ENCODE data around the gene KIFC3.
"Not testable (repeated sequence)": the region's sequence is repeated elsewhere in the genome, so short reads cannot be mapped to it uniquely, and the experiment has no call there.

The KIFC3 gene

DNA sequence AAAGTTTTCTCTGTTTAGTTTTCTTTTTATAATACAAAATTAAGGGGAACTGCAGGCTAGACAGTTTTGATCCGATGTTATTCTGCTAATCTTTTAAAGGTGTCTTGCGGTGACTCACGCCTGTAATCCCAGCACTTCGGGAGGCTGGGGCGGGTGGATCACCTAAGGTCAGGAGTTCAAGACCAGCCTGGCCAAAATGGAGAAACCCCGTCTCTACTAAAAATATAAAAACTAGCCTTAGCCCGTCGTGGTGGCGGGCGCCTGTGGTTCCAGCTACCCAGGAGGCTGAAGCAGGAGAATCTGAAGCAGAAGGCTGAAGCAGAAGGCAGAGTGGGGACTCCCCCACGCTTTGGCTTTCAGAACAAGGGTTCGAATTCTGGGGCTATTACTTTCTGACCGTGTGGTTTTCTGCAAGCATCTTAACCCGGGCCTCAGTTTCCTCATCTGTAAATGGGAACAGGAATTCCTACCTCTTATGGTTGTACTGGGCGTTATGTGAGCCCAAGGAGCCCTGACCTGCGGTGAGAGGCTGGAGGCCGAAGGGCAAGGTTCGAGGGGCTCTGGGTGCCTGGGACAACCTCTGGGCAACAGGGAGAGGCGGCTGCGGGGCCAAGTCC, 67.9 kb downstream of the KIFC3 start:
- no peak for DNase-seq

DNA sequence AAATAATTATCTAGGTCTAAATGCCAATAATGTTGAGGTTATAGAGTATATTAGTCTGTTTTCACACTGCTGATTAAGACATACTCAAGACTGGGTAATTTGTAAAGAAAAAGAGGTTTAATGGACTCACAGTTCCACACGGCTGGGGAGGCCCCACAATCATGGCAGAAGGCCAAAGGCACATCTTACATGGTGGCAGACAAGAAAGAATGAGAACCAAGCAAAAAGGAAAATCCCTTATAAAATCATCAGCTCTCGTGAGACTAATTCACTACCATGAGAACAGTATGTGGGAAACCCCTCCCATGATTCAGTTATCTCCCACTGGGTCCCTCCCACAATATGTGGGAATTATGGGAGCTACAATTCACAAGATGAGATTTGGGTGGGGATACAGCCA, 69.6 kb downstream of the KIFC3 start:
- DNase-seq = no peak

DNA sequence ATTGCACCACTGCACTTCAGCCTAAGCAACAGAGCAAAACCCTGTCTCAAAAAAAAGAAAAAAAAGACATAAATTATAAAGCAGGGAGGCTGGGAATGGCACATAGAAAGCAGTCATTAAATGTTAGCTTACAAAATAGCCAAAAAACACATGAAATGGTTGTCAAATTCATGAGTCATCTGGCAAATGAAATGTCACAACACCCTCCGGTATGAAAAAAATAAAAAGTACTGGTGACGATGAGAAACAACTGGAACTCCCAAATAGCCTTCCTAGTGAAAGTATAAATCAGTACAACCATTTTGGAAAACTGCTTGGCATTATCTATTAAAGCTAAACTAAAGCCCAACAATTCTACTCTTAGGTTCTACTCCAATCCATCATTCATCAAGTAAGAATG, 70.3 kb downstream of the KIFC3 start:
- no peak for DNase-seq

DNA sequence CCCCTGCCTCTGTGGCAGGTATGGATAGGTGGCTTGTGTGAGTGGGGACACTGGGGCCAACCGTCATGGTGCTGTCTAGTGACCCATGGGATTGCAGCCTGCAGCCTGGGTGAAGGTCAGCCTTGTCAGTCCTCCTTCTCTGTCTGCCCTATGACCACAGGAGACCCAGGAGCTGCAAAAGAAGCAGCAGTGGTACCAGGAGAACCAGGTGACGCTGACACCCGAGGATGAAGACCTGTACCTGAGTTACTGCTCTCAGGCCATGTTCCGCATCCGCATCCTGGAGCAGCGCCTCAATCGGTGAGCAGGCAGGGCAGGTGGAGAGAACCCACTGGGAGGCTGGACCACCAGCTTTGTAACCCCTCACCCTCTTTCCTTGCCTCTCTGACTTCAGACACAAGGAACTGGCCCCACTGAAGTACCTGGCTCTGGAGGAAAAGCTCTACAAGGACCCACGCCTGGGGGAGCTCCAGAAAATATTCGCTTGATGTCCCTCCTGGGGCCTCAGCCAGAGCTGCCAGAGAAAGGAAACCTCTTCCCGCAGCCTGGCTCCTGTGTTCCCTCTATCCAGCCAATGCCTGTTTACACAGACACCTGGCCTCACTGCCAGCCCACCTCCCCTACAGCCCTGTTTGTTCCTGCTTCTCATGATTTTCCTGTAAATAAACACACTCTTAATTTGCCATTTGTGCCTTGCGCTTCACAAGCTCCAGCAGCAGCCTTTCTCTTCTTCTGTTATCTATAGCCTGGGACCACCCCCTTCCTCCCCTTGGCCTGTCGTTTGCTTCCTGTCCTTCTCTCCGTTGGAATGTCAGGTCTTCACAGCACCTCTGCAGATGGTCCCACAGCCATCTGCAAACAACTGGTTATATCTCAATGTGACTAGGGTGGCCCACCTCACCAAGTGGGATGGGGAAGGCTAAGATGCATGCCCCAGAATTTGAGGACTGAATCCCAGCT, 71.2 kb downstream of the KIFC3 start:
- no peak for DNase-seq

DNA sequence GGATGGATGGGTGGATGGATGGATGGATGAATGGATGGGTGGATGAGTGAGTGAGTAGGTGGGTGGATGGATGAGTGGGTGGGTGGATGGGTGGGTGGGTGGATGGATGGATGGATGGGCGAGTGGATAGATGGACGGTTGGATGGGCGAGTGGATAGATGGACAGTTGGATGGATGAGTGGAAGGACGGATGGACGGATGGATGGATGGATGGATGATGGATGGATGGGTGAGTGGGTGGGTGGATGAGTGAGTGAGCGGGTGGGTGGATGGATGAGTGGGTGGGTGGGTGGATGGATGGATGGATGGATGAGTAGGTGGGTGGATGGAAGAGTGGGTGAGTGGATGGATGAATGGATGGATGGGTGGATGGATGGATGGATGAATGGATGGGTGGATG, 72.4 kb downstream of the KIFC3 start:
- not testable (repeated sequence) for DNase-seq

DNA sequence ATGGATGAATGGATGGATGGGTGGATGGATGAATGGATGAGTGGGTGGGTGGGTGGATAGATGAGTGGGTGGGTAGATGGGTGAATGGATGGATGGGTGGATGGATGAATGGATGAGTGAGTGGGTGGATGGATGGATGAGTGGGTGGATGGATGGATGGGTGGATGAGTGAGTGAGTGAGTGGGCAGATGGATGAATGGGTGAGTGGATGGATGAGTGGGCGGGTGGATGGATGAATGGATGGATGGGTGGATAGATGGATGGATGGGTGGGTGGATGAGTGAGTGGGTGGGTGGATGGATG, 73.2 kb downstream of the KIFC3 start:
- no peak for DNase-seq

DNA sequence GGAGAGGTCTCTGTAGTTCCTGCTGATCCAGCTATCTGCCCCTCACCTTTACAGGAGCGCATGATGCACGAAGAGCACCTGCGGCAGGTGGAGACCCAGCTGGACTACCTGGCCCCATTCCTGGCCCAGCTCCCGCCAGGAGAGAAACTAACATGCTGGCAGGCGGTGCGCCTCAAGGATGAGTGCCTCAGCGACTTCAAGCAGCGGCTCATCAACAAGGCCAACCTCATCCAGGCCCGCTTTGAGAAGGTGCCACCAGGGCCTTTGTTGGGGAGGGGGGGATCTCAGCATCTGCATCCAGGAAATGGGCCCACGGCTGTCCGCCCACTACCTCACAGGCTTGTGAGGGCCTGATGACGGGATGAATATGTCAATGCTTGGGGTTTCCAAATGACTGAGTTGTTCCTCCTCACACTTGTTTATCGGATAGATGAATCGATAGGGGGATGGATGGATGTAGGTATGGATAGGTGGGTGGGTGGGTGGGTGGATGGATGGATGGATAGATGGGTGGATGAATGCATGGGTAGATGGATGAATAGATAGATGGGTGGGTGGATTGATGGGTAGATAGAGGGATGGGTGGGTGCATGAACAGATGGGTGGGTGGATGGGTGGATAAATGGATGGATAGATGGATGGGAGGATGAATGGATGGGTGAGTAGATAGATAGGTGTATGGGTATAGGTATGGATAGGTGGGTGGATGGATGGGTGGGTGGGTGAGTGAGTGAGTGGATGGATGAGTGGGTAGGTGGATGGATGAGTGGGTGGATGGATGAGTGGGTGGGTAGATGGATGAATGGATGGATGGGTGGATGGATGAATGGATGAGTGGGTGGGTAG, 73.7 kb downstream of the KIFC3 start:
- no peak for DNase-seq

DNA sequence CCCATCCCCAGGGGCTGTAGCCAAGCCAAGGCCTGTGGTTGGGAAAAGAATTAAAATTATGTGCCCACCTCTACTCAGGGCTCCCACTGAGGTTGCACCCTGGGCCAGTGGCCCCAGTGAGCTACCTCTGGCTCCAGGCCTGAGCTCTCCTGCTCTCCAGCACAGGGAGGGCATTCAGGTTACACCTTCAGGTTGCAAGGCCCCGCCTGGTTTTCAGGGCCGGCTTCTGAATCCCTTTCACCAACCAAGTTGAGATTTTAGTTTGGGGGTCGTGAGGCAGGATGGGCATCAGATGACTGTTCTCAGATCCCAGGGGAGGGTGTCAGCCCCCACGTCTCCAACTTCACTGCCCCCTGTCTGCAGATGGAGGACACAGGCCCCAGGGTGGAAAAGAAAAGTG, 74.7 kb downstream of the KIFC3 start:
- DNase-seq = no peak

DNA sequence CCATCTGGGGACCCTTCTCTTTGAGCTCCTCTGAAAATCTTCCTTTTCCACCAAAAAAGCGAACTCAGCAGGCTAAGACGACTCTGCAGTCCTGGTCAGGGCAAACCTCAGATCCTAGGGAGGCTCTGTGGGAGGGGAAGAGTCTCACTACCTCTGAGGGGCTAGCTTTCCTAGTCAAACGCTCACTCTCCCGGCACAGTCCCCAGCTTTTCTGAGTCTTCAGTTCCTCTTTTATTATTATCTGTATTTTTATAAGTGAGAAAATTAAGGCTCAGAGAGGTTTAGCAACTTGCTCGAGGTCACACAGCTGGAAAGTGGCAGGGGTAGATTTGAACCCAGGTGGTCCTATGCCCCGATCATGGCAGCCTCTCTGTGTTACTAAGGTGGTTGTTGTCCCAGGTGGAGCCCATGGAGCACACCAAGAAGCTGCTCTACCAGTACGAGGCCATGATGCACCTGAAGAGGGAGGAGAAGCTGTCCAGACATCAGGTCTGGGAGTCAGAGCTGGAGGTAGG, 75.8 kb downstream of the KIFC3 start:
- no peak for DNase-seq

DNA sequence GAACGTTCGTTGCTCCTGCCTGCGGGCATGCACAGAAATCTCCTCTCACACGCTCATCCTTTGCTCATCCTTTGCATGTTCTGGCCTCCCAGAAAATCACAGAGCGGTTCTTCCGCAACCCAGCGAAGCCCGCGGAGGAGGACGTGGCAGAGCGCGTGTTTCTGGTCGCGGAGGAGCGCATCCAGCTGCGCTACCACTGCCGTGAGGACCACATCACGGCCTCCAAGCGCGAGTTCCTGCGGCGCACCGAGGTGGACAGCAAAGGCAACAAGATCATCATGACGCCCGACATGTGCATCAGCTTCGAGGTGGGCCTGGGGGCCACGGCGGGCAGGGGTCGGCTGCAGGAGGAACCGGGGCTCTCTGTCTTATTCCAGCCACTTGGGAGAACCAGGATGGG, 76.3 kb downstream of the KIFC3 start:
- no peak for DNase-seq

DNA sequence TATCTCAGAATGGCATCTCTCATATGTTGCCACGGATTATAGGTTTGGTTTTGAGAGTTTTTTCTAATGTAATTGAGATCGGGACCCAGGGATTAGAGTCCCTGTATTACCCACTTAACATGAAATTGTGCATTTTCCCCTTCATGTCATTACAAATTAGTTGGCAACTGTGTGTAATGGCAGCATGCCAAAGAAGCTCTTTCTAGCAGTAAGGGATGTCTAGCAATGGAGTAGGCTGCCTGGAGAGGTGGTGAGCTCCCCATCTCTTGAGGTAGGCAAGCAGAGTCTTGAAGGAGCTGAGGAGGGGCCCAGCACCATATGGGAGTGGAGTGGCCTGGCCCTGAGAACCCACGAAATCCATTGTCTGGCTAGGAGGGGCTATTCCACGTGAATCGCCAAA, 76.7 kb downstream of the KIFC3 start:
- no peak for DNase-seq

DNA sequence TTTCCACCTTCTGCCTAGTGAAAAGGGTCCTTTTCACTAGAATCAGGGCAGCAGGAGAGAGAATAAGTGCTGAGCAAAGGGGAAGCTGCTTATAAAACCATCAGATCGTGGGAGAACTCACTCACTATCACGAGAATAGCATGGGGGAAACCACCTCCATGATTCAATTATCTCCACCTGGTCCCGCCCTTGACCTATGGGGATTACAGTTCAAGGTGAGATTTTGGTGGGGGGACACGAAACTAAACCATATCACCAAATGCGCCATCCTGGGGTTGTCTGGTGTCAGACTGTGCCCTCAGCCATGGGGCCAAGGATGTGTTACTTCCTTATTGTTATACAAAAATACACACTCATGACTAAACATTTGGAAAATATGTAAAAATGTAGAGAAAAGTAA, 77.1 kb downstream of the KIFC3 start:
- DNase-seq = no peak

DNA sequence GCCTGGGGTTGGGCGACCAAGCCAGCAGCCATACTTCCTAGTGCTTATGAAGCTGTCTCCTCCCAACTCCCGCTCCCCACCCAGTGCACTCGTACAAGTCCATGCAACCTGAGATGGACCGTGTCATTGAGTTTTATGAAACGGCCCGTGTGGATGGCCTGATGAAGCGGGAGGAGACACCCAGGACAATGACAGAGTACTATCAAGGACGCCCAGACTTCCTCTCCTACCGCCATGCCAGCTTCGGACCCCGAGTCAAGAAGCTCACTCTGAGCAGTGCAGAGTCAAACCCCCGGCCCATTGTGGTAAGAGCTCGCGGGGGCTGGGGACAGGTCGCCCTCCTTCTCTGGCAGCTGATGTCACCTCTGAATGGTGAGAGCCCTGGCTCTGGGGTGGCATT, 77.8 kb downstream of the KIFC3 start:
- no peak for DNase-seq

DNA sequence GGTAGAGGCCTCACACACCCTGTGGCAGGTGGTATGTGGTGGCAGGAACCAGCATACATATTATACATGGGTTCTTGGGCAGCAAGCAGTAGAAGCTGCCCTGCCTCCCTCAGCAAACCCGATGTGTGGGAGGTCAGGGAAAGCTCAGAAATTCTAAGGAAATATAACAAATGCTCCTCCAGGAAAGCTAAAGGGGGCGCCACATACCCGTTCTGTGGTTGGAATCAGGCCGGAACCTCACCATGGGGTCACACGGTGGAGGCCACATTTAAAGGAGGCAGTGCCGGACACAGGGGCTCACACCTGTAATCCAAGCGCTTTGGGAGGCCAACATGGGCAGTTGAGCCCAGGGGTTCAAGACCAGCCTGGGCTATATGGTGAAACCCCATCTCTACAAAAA, 79.1 kb downstream of the KIFC3 start:
- no peak for DNase-seq

DNA sequence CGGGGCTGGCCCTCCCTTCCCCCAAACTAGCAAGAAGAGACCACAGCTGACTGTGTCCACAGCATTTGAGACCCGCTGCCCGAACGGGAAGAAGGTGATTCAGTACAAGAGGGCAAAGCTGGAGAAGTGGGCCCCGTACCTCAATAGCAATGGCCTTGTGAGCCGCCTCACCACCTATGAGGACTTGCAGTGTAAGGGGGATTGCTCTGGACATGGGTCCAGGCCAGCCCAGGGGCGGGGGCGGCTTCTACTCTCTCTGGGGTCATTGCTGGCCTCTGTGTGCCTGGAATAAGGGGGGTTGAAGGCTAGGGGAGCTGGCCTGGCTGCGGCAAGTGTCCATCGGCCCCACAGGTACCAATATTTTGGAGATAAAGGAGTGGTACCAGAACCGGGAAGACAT, 79.6 kb downstream of the KIFC3 start:
- DNase-seq = no peak

DNA sequence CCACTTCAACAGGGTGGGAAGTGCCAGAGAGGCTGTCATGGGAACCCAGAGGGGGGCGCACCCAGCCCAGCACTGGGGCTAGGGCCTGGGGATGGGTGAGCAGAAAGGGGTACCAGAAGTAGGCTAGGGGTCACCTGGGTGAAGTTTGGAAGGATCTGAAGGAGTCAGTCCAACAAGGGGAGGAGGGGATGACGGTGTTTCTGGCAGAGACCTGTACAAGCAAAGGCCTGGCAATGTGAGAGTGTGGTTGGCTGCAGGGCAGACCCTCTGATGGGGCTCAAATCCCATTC, 80.1 kb downstream of the KIFC3 start:
- no peak for DNase-seq

DNA sequence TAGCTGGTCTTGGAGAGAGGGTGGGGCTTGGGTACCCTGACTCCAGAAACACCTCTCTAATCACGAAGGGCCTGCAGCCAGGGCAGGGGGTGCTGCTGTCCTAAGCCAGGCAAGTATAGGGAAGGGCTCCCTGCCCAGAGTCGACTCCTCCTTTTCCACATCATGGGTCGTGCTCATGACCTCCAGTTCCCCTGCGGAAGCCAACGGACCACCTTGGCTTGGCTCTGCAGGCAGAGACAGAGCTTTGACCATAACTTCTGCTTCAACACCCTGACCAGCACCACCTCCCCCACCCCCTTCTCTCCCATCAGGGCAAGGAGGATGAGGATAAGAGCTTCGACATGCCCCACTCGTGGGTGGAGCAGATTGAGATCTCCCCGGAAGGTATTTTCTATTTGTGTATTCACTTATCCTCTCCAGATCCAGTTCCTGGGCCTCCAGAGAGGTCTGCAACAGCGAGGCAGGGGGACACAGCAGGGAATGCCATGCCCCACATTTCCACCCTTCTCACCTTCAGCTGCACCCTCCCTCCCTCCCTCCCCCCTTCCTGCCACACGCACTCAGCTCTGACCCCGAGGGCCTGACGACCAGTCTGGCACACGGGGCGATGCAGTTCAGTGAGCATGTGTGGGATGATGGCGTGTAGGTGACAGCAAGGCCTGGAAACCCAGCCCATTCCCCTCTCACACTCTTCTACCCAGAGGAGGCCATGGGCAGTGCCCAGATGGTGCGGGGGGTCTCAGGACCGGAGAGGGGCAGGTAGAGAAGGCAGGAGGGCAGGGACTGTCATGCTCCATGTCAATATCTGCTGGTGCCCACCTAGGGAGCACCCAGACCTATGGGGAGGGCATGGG, 80.7 kb downstream of the KIFC3 start:
- no peak for DNase-seq

DNA sequence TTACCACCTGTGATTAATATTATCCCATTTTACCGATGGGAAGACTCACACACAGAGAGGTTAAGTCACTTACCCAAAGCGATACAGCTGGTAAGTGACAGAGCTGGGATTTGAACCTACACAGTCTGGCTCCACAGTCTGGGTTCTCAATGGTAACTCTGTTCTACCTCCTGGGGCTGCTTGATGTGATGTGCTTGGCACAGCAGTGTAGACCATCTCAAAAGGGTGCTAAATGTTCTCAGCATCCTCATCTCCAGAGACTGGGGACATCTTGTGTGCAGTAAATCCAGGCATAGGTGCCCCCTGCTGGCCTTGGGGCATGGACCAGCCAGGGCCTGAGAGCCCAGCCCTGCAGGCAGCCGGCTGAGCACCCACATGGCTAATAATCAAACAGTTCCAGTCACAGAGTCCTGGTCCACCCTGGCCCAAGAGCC, 82.1 kb downstream of the KIFC3 start:
- DNase-seq = no peak

DNA sequence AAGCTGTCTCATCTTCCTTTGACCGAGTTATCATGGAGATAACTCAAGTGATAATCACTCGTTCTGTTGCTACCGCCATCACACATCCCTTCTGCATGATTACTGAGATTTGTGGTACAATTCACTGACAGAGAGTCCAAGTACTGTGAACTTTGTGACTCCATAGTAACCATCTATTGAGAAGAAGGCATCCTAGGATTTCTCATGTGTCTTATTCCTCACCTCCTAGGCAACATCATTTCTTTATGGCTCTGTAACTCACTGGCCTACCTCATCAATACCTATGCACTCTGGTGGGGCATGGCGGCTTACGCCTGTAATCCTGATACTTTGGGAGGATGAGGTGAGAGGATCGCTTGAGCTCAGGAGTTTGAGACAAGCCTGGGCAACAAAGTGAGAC, 88.2 kb downstream of the KIFC3 start:
- no peak for DNase-seq

DNA sequence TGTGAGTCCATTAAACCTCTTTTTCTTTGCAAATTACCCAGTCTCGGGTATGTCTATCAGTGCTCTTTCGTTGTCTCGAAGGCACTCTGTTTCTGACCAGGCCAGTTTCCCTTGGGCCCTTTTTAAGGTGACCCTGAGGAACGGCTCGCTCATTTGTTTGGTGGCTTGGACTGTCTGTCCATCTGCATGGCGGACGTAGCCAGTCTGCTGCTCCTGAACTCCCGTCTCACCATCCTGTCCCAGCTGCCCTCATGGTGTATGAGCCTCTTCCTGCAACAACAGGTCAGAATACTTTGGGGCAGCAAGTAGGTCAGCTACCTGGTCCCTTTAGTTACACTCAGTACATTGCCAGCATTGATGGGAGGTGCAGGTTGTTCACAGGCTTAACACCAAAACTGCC, 88.7 kb downstream of the KIFC3 start:
- no peak for DNase-seq

DNA sequence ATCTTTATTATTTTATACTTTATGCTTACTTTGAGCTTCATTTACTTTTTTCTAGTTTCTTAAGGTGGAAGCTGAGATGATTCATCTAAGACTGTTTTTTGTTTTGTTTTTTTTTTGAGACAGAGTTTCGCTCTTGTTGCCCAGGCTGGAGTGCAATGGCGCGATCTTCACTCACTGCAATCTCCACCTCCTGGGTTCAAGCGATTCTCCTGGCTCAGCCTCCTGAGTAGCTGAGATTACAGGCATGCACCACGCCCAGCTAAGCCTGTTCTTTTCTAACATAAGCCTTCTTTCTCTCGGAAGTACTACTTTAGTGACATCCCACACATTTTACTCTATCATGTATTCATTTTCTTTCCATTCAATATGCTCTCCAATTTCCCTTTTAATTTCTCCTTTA, 89.7 kb downstream of the KIFC3 start:
- DNase-seq = not testable (repeated sequence)

DNA sequence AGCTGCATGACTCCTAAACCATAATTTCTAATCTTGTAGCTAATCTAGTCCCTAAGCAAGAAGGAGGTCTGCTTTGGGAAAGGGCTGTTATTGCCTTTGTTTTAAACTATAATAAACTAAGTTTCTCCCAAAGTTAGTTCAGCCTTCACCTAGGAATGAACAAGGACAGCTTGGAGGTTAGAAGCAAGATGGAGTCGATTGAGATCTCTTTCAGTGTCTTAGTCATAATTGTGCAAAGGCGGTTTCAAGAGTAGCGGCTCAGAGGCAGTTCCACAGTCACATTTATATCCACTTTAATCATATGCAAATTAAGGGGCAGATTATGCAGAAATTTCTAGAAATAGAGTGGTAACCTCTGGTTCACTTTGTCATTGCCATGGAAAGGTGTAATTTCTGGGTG, 90.3 kb downstream of the KIFC3 start:
- DNase-seq = no peak

DNA sequence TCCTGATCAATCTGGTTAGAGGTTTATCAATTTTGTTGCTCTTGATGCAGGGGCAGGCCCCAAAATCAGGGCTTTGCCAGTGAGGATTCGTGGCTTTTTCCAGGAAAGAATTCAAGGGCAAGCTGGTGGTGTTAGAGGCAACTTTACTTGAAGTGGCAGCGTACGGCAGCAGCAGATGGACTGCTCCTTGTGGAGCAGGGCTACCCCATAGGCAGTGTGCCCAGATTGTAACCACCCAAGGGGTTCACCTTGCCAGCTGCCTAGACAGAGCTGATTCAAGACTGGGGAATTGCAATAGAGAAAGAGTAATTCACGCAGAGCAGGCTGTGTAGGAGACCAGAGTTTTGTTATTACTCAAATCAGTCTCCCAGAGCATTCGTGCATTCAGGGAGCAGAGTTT, 90.9 kb downstream of the KIFC3 start:
- DNase-seq = no peak
